ENCODE data around the gene ADAM22. TPM values are rescaled to one million over a fixed set of nuclear protein-coding genes. Genes with fewer than 3 reads are reported as not detected.
"Not testable (repeated sequence)": the region's sequence is repeated elsewhere in the genome, so short reads cannot be mapped to it uniquely, and the experiment has no call there.

The ADAM22 gene
- total RNA-seq, 1 experiment from 2014 or later = 10.0 TPM

- CTCF ChIA-PET; H3K27me3 ChIP-seq (ENCODE audit: insufficient read depth, low read length); DNase-seq (ENCODE audit: low read depth, low spot score); H3K79me2 ChIP-seq (ENCODE audit: insufficient read depth, low read length); H3K4me1 ChIP-seq (ENCODE audit: control insufficient read depth in 1 of 2, insufficient read depth in 2 of 2, low read length in 2 of 2); H3K4me3 ChIP-seq (replicated peaks in 1 of 2; ENCODE audit: low read depth in 1 of 2, low read length in 2 of 2); BruUV-seq (replicated peaks); H3K9ac ChIP-seq (ENCODE audit: low read length); H3K9me2 ChIP-seq (ENCODE audit: insufficient read depth); H3K9me3 ChIP-seq (ENCODE audit: control insufficient read depth in 1 of 2, insufficient read depth in 1 of 2, low read depth in 1 of 2, low read length in 2 of 2); H3K4me2 ChIP-seq (ENCODE audit: low read length); H2AFZ ChIP-seq (ENCODE audit: low read depth, low read length, poor library complexity, severe bottlenecking); RAD21 ChIA-PET (ENCODE audit: low non-redundant PET in 1 of 2, low total read pairs in 2 of 2, uncharacterized antibody in 2 of 2, unreplicated experiment in 2 of 2); POLR2A ChIA-PET; H4K20me1 ChIP-seq (ENCODE audit: insufficient read depth); H3K27ac ChIP-seq (ENCODE audit: low read depth, low read length): not testable (repeated sequence)
- TF ChIP-seq CTCF (IDR thresholded peaks at IDR 0.05 in 2 of 3, conservative IDR thresholded peaks at IDR 0.05 in 1 of 3; ENCODE audit: borderline replicate concordance in 1 of 3, insufficient read depth in 1 of 3, low read depth in 2 of 3, low read length in 2 of 3) (0 out of 6 replicates have a peak, but pooled peaks of 2 of the 3 experiments have one; percentile 11 to 12), POLR2AphosphoS5 (IDR thresholded peaks at IDR 0.05; ENCODE audit: low read depth, low read length) (peak; percentile 22; the same call in 1 of the 2 replicates)
- peak; percentile 60 for ATAC-seq
- intact Hi-C loops (cut with micrococcal nuclease) = loop anchor here (10.0 kb wide), 1 partner anchor 206 kb away; no protein-coding TSS in a partner anchor
- peaks cover 9 to 18% of the 10 kb centered on the region in 2 experiments; a peak in 3 of 4 replicates for H3K36me3 ChIP-seq (ENCODE audit: control insufficient read depth in 1 of 2, insufficient read depth in 2 of 2, low read length in 2 of 2)
Measured at GRCh38 chr7:87908814-87909213, 25.2 kb upstream of the ADAM22 start.

DNA sequence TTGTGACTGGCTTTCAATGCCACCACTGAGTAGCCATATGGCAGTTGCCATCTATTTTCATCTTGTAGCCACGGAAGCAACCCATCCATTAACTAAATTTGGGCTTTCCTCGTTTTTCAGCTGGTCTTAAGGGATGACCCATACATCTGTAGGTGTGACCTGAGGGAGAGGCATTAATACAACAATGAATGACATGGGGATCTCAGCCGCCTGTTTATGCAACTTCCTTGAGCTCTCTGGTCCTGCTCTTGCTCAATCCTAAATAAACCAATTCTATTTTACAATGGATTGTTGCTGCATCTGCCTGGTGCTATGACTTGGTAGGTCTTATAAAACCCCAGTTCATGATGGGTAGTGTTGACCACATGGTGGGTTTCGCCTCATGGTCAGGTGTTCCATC is 21.9 kb upstream of the ADAM22 start:
- H4K20me1 ChIP-seq (ENCODE audit: insufficient read depth) = no peaks in the 10 kb centered on the region
- no TSS peak for BruUV-seq (replicated peaks)
- TF ChIP-seq POLR2AphosphoS5 (IDR thresholded peaks at IDR 0.05; ENCODE audit: low read depth, low read length) (no peak), ZBTB33 (IDR thresholded peaks at IDR 0.05; ENCODE audit: extremely low read depth, insufficient replicate concordance, low read length) (no peak), SRF (IDR thresholded peaks at IDR 0.05; ENCODE audit: low read depth) (no peak), SP1 (IDR thresholded peaks at IDR 0.05; ENCODE audit: low read depth) (no peak)
- TF ChIP-seq, protein P1, sequence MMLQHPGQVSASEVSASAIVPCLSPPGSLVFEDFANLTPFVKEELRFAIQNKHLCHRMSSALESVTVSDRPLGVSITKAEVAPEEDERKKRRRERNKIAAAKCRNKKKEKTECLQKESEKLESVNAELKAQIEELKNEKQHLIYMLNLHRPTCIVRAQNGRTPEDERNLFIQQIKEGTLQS (IDR thresholded peaks at IDR 0.05) = no peak
- H3K4me2 ChIP-seq (ENCODE audit: low read length) = no peak overlapping the region
- H2AFZ ChIP-seq (ENCODE audit: low read depth, low read length, poor library complexity, severe bottlenecking) = no peak overlapping the region
- RAD21 ChIA-PET (ENCODE audit: low non-redundant PET in 1 of 2, low total read pairs in 2 of 2, uncharacterized antibody in 2 of 2, unreplicated experiment in 2 of 2) = no interaction called here
- H3K9ac ChIP-seq (ENCODE audit: low read length) = no peak overlapping the region
- intact Hi-C loops (cut with micrococcal nuclease) = no loop called here
- H3K27me3 ChIP-seq (ENCODE audit: insufficient read depth, low read length) = no peaks in the 10 kb centered on the region
- CTCF ChIA-PET = no interaction called here
- H3K36me3 ChIP-seq (ENCODE audit: control insufficient read depth in 1 of 2, insufficient read depth in 2 of 2, low read length in 2 of 2) = peaks cover 0 to 6% of the 10 kb centered on the region in 2 experiments; a peak in 1 of 4 replicates
- no peaks in the 10 kb centered on the region for H3K79me2 ChIP-seq (ENCODE audit: insufficient read depth, low read length)
- H3K4me3 ChIP-seq (replicated peaks in 1 of 2; ENCODE audit: low read depth in 1 of 2, low read length in 2 of 2) = no peak overlapping the region
- ATAC-seq = no peak
- no peaks in the 10 kb centered on the region for H3K4me1 ChIP-seq (ENCODE audit: control insufficient read depth in 1 of 2, insufficient read depth in 2 of 2, low read length in 2 of 2)
- H3K9me3 ChIP-seq (ENCODE audit: control insufficient read depth in 1 of 2, insufficient read depth in 1 of 2, low read depth in 1 of 2, low read length in 2 of 2) = no peaks in the 10 kb centered on the region
- no peak for DNase-seq (ENCODE audit: low read depth, low spot score)
- POLR2A ChIA-PET = no interaction called here
- H3K9me2 ChIP-seq (ENCODE audit: insufficient read depth) = no peaks in the 10 kb centered on the region
- no peak overlapping the region for H3K27ac ChIP-seq (ENCODE audit: low read depth, low read length)
